NCI-H1417 treated with DMSO at 0.1 percent for 48 hours (cell line): ENCODE measurements around the gene GLRB.
"Not testable (repeated sequence)": the region's sequence is repeated elsewhere in the genome, so short reads cannot be mapped to it uniquely, and the experiment has no call there.

Experiments
- DNase-seq: peaks from one replicate; lab custom pipeline; 2025; lab: John Stamatoyannopoulos, UW

GLRB gene

DNA sequence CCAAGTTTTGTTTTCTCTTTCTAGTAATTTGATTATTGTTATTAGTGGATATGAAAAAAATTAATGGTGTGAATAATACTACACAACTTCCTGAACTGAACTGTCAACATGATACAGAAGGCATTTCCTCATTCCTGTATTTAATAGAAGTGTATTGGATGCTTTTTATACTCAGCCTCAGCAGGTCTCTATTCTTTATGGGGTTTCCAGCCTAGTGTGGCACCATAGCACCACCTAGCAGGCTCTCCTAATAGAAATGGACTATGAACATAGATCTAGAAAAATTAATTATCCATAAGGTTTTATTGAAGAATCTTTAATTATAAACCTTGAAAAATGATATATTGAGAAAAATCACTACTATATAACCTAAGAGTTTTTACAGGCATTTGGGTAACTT is 52.4 kb downstream of the GLRB start:
- no peak for DNase-seq

DNA sequence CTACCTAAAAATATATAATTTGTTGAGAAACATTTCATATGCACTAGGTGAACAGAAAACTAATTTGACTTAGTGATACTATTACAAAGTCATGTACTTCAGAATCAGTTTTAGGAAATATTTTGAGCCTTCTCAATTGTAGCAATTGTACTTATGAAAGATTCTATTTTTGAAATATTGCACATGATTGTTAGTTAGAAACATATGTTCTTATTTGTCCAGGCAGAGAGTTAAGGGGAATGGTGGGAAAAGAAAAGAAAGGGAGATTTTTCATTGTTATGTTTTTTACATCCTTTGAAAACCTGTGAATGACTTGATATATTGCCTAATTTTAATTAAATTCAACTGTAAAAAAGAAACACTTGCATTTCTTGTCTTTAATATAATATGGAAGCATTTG is 66.0 kb downstream of the GLRB start:
- no peak for DNase-seq

DNA sequence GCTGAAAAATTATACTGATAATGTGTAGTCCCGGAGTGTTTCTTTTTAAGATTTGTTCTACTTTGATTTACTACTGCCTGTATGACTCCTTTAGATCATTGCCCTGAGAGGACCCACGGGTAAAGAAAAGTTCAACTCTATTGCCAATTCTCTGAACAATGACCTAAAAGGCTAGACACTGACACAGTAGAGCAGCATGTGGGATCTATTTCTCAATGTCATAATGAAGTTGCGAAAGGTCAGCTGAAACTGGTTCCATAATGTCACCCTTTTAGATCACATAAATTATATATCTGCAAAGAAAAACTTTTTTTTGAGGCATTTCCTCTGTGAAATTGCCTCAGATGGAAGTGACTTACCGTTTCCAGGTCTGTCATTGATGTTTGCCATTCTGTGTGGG is 67.4 kb downstream of the GLRB start:
- DNase-seq = no peak

DNA sequence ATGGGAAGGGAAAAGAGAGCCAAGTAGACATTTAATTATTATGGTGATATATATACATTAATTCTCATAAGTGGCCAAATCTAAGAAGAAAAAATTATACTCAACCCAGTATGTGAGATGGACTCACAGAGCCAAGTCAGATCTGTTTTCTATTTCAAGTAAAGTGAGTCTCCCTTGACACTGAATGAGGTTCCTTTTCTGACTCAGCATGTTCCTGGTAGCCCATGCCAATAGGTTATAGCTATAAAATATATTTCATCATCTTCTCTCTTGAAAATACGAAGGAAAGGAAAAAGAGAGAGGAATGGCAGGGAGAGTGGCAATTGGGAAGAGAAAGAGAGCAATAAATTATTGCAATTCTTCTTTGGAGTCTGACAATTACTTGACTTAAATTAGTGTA is 75.8 kb downstream of the GLRB start:
- DNase-seq = no peak

DNA sequence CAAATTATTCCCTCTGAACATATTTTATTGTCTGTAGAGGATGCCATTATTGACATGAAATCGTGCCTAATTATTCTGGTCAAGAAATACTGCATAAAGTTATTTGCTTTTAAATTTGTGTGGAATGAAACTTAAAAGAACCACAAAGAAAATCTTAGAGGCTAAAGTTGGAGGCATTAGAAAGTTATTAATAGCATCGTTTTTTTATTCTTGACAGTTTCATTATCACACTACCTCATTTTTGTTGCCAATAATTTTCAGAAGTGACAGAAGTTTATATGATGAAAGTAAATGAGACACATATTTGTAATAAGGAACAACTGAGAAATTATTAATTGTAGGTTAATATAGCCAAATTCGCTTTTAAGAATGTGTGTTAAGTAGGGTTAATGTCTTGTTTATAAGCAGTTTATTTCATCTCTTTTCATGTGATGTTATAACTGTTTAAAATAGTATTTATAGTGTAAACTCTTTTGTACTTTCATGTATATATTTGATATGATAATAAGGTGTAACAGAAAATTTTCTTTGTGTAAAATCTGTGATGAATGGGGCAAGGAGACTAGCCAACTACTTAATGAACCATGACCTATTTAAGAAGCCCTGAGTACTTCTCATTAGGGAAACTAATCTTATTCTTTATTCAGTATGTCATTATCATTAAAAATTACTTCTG is 90.1 kb downstream of the GLRB start:
- no peak for DNase-seq

DNA sequence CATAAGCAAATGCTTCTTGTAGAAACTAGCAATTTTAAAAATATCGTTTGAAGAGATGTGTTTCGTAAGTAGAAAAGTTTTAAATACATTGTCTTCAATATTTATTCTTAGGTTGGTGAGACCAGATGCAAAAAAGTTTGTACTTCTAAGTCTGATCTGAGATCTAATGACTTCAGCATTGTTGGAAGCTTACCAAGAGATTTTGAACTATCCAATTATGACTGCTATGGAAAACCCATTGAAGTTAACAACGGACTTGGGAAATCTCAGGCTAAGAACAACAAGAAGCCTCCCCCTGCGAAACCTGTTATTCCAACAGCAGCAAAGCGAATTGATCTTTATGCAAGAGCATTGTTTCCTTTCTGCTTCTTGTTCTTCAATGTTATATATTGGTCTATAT is 94.4 kb downstream of the GLRB start:
- DNase-seq = no peak

DNA sequence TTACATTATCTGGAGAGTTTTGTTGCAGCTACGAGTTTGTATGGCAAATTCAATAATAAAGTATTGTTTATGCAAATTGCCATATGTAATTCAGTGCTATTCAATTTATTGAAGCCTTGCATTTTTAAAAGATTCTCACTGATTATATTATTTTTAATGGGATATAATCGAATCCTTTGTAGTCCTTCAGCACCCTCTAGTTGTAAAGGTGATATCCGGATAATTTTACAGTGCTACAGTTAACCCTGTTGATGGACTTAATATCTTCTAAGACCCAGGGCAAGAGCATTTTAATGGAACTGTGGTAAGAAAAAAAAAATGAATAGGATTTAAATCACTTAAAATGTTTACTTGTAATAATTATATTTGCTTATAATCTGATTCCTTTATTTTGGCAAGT is 96.1 kb downstream of the GLRB start:
- no peak for DNase-seq

DNA sequence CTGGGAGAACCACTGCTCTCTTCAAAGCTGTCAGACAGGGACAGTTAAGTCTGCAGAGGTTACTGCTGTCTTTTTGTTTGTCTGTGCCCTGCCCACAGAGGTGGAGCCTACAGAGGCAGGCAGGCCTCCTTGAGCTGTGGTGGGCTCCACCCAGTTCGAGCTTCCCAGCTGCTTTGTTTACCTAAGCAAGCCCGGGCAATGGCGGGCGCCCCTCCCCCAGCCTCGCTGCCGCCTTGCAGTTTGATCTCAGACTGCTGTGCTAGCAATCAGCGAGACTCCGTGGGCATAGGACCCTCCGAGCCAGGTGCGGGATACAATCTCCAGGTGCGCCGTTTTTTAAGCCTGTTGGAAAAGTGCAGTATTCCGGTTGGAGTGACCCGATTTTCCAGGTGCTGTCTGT is 104.3 kb downstream of the GLRB start:
- DNase-seq = not testable (repeated sequence)

DNA sequence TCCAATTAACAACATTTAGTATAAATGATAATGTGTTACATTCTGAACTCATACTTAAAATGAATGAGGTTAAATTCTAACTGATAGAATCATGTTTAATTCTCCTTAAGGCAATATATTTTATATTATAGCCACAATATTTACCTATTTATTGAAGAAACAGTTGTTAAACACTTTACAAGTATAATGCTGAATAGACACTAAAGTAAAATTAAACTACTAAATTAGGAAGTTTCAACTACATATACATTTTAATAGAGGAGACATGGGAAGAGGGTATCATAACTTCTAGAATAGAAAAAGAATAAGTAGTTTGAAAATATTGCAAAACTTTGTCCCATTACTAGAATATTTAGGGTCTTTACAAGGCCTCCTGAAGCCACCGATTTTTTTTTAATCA is 108.3 kb downstream of the GLRB start:
- no peak for DNase-seq

DNA sequence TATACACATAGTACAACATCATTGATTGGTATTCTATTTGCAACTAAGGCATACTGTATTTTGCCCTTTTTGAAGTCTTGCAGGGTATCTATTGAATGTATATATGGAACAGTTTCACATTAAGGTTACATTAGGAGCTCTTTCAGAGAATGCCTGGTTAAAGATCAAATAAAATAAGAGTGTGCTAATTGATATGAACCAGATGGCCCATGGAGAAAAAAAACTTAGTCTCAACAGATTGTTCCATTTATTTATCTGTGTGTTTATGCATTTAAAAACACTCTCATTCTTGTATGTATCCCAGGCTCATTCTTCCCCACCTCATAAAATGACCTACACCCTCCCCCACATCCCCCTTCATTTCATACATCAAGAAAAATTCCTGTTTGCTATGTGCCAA is 109.4 kb downstream of the GLRB start:
- DNase-seq = no peak

DNA sequence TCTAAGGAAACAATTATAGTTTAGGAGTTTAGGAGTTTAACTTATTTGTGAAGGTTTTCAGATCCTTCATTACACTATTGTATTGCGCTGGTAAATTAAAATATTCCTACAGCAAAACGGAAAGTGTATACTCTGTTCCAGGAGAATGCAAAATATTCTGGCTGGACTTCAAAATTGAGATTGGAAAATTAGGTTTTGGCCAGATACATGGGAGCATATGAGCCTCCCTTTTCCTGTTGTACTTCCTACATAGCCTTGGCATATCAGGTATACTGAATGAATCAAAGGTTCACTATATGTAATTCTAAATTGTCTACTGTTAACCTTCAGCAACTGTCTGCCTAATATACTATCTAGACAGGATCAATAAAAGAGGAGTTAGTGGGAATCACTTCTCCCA is 119.4 kb downstream of the GLRB start:
- no peak for DNase-seq

DNA sequence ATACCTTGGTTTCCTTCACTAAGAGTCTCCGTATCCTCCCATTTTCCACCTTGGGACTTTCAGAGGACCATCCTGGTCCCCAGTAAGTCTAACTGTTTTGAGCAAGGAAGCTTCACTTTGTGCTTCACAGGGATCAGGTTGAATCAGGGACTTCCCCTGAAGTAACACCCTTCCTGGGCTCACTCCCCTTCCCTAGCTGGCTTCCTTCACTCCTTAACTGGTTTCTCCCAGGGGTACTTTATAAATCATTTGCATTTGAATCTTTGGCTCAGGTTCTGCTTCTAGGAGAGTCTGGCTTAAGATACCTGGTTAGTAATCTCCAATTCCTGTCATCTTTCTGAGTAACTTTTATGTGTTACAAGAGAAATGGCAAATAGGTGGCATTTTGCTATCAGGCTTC is 120.1 kb downstream of the GLRB start:
- no peak for DNase-seq

DNA sequence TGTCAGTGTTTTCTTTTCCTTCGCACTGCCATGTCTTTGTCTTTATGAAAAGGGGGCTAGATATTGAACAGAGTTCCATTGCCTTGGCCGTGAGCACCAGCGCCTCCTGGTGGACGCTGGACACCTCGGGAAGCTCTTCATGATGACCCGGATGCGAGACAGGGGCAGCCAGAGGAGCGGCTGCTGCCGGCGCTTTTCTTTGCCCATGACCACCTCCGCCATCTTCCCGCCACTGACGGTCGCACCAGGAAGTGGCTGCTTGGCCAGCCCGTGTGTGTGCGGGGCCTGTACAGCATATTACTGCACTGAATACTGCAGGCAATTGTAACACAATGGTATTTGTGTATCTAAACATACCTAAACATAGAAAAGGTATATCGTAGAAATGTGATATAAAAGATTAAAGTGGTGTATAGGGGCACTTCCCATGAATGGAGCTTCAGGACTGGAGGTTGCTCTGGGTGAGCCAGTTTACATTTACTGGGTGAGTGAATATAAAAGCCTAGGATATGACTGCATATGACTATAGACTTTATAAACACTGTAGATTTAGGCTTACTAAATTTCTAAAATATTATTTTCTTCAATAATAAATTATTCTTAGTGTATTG is 128.8 kb downstream of the GLRB start:
- DNase-seq = no peak

DNA sequence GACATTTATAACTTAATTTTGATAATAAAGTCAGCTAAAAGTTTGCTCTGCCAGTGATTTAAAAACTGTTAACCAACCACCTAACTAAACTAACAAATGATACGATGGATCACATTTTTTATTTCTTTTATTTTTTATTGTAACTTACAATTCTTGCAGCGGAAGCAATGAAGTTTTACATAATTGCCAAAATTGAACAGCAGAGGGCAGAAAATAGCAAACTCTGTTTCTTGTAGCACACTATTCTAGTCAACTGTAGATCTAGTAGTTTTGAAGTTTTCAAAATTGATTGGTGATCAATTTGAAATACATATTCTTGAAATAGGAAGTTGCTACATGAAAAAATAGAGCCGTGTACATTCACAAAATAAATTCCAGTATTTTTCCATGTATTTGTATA is 141.8 kb downstream of the GLRB start:
- no peak for DNase-seq

DNA sequence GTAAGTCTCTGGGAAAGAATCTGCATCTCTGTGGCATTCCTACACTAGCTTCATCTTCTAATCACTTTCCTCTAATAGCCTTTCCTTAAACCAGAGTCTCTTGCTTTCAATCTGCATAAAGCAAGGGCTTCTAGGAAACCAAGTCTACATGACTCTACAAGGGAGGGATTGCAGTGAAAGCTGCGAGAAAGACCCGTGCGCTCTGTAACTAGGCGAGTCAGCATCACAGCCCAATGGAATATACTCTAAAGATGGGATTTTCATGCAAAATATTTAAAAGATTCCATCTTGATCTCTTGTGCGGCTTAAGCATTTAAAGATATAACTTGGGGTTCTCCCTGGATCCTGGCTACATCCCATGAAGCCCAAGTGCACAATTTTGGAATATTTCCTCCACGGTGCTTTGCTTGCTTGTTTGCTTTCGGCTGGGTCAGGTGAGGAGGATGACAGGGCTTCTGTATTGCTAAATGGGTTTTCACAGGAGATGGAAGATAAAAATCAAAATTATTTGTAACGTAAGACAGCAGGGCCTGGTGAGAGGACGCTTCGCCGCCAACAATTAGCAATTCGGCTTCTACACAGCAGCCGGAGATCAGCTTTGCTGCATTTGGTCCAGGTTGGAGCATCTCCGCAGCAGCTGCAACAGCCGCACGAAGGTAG is 143.9 kb downstream of the GLRB start:
- DNase-seq = no peak

DNA sequence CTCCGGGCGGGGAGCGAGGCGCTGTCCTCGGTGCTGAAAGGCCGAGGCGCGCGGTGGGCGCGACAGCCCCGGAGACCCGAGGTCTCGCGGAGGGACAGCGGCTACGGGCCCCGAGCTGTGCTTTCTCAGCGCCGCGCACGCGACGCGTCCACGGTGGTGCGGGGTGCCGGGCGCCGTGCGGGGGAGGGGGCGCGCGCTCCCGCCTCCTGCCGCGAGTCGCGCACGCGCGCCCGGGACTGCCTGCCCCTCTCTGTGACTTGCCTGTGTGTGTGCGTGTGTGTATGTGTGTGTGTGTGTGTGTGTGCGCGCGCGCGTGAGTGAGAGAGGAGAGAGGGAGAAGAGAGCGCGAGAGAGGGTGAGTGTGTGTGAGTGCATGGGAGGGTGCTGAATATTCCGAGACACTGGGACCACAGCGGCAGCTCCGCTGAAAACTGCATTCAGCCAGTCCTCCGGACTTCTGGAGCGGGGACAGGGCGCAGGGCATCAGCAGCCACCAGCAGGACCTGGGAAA is 144.5 kb downstream of the GLRB start, which contains the start of gene GRIA2:
TSS of gene GRIA2 (plus strand) at position 358 of the 511 bp plus-strand sequence. CDS start 315 bp downstream, outside the sequence.
- DNase-seq = no peak

DNA sequence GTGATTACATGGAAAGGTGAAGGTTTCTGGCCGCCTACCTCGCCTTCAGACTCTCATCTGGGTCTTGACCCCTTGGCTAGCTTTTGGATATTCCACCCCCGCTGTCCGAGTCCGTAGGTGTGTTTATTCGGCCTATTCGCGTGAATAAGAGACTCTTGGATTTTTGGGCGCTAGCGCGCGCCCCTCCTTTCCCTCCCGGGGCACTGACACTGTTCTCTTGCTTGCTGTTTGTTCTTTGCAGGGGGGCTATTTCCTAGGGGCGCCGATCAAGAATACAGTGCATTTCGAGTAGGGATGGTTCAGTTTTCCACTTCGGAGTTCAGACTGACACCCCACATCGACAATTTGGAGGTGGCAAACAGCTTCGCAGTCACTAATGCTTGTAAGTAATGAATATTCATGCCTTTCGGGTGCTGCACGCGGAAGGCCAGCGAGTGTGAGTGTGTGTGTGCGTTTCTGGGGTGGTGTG is 145.5 kb downstream of the GLRB start:
- no peak for DNase-seq
